T-helper 2 cell (primary cell): ENCODE data around the gene INTS4.
"Not testable (repeated sequence)": the region's sequence is repeated elsewhere in the genome, so short reads cannot be mapped to it uniquely, and the experiment has no call there.

Source experiments
- DNase-seq, 5 experiments: peaks; one replicate each; pipeline versions ENCODE4 v3.0.0 to v3.0.0-alpha.2; 2012 to 2022

The INTS4 gene

GRCh38 chr11:77874206-77874605, 120.3 kb downstream of the INTS4 start:
- no peak for DNase-seq

GRCh38 chr11:77873345-77873744, 121.1 kb downstream of the INTS4 start:
- DNase-seq, result no peak

GRCh38 chr11:77871855-77872254, 122.6 kb downstream of the INTS4 start:
- no peak for DNase-seq

- no peak for DNase-seq
Measured at GRCh38 chr11:77868744-77869143, 125.7 kb downstream of the INTS4 start.

GRCh38 chr11:77866336-77866735, 128.1 kb downstream of the INTS4 start:
- DNase-seq, result no peak

DNA sequence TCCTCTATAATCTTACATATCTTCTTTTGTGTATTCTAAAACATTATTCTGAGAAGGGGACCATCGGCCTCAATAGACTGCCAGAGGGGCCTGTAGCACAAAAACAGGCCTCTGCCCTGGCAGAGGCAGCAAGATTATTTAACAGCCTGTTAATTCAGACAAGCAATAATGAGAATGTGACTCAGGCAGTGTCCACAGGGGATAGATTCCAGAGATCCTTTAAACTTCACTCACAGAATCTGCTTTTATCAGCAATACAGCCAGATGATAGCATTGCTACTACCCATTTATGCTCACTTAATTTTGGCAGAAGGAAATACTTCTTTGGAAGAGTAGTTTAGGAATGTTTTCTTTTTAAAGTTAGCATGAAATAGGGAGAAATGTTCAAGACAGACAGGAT, 128.7 kb downstream of the INTS4 start:
- DNase-seq, result no peak

DNA sequence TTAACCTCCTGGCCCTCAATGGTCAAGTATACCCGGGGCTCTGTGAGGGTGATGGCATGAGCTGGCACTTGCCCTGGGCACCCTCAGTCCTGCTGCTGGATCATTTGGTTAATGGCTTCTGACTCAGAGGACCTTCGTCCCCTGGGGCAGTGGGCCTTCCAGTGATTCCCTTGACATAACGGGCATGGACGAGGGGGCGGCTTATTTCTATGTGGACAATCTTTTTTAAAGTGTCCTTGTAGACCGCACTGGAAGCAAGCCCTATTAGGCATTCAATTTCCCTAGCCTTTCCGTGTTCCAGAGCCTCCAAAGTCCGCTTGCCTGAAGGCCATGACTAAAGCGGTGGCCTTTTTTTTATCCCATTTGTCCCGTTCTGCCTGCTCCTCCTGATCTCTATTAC, 133.0 kb downstream of the INTS4 start:
- DNase-seq, result not testable (repeated sequence)

GRCh38 chr11:77857906-77858457, 136.5 kb downstream of the INTS4 start:
- not testable (repeated sequence) for DNase-seq

GRCh38 chr11:77854838-77855237, 139.6 kb downstream of the INTS4 start:
- DNase-seq, result no peak

DNA sequence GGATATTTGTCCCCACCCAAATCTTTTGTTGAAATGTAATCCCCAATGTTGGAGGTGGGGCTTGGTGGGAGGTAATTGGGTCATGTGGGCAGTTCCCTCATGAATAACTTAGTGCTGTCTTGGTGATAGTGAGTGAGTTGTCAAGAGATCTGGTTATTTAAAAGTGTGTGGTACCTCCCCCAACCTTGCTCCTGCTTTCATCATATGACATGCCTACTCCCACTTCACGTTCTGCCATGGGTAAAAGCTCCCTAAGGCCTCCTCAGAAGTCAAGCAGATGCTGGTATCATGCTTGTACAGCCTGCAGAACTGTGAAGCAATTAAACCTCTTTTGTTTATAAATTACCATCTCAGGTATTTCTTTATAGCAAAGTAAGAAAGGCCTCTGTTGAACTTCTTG, 143.0 kb downstream of the INTS4 start:
- DNase-seq, result no peak

- DNase-seq, result not testable (repeated sequence)
Measured at GRCh38 chr11:77843700-77844099, 150.8 kb downstream of the INTS4 start.

DNA sequence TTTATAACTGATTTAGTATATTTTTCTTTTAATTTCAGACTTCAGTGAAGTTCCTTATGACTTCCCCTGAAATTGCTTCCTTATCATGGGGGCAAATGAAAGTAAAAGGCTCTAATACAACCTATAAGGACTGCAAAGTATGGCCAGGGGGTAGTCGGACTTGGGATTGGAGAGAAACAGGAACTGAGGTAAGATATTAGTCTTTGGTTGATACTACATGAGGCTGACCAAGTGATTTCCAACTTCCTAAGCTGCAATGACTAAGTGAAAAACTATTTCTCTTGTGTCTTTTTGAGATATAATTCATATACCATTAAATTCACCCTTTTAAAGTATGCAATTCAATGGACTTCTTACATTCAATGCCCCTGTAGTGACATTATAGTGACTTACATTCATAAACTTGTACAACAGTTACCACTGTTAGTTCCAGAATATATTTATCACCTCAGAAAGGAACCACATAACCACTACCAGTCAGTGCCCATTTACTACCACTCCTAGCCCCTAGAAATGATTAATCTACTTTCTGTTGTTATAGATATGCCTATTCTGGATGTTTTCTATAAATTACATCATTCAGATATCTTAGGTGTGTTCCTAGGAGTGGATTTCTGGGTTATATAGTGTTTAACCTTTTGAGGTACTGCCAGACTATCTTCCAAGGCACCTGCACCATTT, 151.9 kb downstream of the INTS4 start:
- no peak for DNase-seq

DNA sequence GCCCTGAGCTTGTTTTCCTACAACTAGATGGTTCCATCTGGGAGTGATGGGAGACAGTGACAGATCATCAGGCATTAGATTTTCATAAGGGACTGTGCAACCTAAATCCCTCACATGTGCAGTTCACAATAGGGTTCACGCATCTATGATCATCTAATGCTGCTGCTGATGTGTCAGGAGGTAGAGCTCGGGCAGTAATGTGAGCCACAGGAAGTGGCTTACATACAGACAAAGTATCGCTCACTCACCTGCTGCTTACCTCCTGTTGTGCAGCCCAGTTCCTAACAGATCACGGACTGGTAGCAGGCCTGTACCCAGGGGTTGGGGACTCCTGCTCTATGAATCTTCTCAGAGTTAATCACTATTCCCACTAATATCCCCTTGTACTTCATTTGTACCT, 161.2 kb downstream of the INTS4 start:
- peak in 1 of 5 experiments; percentile 27 for DNase-seq

DNA sequence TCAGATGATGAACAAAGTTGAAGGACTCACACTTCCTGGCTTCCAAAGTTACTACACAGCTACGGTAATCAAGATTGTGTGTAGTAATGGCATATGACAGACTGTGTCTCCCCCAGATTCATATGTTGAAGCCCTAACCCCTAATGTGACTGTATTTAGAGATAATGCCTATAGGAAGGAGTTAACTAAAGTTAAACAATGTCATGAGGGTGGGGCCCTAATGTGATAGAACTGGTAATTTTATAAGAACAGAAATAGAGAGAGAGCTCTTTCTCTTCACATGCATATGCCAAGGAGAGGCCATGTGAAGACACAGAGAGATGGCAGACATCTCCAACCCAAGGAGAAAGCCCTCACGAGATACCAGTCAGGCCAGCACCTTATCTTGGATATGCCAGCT, 165.5 kb downstream of the INTS4 start:
- no peak for DNase-seq
